ENCODE measurements around the gene PRSS27.

PRSS27 gene

DNA sequence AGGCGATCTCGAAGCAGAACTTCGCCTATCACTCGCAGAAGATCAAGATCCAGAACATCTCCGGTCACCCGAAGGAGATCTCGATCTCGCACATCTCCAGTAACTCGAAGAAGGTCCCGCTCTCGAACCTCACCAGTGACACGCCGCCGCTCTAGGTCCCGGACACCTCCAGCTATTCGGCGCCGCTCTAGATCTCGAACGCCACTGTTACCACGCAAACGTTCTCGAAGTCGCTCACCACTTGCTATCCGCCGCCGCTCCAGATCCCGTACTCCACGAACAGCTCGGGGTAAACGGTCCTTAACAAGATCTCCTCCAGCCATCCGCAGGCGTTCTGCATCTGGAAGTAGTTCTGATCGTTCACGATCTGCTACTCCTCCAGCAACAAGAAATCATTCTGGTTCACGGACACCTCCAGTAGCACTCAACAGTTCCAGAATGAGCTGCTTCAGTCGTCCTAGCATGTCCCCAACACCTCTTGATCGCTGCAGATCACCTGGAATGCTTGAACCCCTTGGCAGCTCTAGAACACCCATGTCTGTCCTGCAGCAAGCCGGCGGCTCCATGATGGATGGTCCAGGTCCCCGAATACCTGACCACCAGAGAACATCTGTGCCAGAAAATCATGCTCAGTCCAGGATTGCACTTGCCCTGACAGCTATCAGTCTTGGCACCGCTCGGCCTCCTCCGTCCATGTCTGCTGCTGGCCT lies 46.6 kb upstream of the PRSS27 start:
- TF ChIP-seq, protein P1, sequence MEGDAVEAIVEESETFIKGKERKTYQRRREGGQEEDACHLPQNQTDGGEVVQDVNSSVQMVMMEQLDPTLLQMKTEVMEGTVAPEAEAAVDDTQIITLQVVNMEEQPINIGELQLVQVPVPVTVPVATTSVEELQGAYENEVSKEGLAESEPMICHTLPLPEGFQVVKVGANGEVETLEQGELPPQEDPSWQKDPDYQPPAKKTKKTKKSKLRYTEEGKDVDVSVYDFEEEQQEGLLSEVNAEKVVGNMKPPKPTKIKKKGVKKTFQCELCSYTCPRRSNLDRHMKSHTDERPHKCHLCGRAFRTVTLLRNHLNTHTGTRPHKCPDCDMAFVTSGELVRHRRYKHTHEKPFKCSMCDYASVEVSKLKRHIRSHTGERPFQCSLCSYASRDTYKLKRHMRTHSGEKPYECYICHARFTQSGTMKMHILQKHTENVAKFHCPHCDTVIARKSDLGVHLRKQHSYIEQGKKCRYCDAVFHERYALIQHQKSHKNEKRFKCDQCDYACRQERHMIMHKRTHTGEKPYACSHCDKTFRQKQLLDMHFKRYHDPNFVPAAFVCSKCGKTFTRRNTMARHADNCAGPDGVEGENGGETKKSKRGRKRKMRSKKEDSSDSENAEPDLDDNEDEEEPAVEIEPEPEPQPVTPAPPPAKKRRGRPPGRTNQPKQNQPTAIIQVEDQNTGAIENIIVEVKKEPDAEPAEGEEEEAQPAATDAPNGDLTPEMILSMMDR (IDR thresholded peaks at IDR 0.05), result no peak
- Histone ChIP-seq H3K4me3 (no peak overlapping the region), H3K27ac (no peak overlapping the region)
- no peak for DNase-seq (ENCODE audit: low spot score)

DNA sequence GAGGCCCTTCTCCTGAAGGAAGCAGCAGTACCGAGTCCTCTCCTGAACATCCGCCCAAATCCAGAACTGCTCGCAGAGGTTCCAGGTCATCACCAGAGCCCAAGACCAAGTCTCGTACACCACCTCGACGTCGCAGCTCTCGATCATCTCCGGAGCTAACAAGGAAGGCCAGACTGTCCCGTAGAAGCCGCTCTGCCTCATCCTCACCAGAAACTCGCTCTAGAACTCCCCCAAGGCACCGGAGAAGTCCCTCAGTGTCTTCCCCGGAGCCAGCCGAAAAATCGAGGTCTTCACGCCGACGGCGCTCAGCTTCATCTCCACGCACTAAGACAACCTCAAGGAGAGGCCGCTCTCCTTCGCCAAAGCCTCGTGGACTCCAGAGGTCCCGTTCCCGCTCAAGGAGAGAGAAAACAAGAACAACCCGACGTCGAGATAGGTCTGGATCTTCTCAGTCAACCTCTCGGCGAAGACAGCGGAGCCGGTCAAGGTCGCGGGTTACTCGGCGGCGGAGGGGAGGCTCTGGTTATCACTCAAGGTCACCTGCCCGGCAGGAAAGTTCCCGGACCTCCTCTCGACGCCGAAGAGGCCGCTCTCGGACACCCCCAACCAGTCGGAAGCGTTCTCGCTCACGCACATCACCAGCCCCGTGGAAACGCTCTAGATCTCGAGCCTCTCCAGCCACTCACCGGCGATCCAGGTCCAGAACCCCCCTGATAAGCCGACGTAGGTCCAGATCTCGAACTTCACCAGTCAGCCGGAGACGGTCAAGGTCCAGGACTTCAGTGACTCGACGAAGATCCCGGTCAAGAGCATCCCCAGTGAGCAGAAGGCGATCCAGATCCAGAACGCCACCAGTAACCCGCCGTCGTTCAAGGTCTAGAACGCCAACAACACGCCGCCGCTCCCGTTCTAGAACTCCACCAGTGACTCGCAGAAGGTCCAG lies 45.7 kb upstream of the PRSS27 start:
- Histone ChIP-seq H3K27ac (no peak overlapping the region), H3K4me3 (no peak overlapping the region)
- DNase-seq (ENCODE audit: low spot score), result no peak
- TF ChIP-seq, protein P1 (IDR thresholded peaks at IDR 0.05), result no peak

DNA sequence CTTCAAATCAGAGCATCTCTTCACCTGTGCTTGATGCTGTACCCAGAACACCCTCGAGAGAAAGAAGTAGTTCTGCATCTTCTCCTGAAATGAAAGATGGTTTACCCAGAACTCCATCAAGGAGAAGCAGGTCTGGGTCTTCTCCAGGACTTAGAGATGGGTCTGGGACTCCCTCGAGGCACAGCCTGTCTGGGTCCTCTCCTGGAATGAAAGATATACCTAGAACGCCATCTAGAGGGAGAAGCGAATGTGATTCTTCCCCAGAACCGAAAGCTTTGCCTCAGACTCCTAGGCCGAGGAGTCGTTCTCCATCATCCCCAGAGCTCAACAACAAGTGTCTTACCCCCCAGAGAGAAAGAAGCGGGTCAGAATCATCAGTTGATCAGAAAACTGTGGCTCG lies 44.7 kb upstream of the PRSS27 start:
- Histone ChIP-seq H3K27ac (no peak overlapping the region), H3K4me3 (no peak overlapping the region)
- DNase-seq (ENCODE audit: low spot score), result no peak
- TF ChIP-seq, protein P1 (IDR thresholded peaks at IDR 0.05), result no peak

DNA sequence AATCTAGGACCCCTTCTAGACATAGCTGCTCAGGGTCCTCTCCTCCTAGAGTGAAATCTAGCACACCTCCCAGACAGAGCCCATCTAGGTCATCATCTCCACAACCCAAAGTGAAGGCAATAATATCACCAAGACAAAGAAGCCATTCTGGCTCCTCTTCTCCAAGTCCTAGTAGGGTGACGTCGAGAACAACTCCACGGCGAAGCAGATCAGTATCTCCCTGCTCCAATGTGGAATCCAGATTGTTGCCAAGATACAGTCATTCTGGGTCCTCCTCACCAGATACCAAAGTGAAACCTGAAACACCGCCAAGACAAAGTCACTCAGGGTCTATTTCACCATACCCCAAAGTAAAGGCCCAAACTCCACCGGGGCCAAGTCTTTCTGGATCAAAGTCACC lies 43.1 kb upstream of the PRSS27 start:
- no peak overlapping the region for H3K4me3 ChIP-seq
- TF ChIP-seq, protein P1 (IDR thresholded peaks at IDR 0.05), result no peak
- no peak for DNase-seq (ENCODE audit: low spot score)
- H3K27ac ChIP-seq, result no peak overlapping the region

DNA sequence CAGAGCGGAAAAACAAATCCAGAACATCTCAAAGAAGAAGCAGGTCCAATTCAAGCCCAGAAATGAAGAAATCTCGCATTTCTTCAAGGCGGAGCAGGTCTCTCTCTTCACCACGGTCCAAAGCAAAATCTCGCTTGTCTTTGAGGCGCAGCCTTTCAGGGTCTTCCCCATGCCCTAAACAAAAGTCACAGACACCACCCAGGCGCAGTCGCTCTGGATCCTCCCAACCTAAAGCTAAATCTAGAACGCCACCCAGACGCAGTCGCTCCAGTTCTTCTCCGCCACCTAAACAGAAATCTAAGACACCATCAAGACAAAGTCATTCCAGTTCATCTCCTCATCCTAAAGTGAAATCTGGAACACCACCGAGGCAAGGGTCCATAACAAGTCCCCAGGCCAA lies 42.7 kb upstream of the PRSS27 start:
- Histone ChIP-seq H3K4me3 (no peak overlapping the region), H3K27ac (no peak overlapping the region)
- no peak for DNase-seq (ENCODE audit: low spot score)
- TF ChIP-seq, protein P1 (IDR thresholded peaks at IDR 0.05), result no peak

DNA sequence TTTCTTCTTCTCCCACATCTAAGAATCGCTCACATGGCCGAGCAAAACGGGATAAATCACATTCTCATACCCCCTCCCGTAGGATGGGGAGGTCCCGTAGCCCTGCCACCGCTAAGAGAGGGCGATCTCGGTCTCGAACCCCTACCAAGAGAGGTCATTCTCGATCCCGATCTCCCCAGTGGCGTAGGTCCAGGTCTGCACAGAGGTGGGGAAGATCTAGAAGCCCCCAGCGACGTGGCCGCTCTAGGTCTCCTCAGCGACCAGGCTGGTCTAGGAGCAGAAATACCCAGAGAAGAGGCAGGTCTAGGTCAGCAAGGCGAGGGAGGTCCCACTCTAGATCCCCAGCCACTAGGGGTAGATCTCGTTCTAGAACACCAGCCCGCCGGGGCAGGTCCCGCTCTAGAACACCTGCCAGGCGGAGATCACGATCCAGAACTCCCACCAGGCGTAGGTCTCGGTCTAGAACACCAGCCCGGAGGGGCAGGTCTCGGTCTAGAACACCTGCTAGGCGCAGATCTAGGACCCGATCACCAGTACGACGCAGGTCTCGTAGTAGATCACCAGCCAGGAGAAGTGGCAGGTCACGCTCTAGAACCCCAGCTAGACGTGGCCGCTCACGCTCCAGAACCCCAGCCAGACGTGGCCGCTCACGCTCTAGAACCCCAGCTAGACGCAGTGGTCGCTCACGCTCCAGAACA lies 42.0 kb upstream of the PRSS27 start:
- H3K27ac ChIP-seq, result no peak overlapping the region
- TF ChIP-seq, protein P1 (IDR thresholded peaks at IDR 0.05), result no peak
- H3K4me3 ChIP-seq, result no peak overlapping the region
- no peak for DNase-seq (ENCODE audit: low spot score)

Measured in coronary artery (tissue), 2 donors.